ENCODE data around the gene OLA1. TPM values are rescaled to one million over a fixed set of nuclear protein-coding genes. Genes with fewer than 3 reads are reported as not detected.
A peak's percentile ranks its signal among the peaks of the same experiment; 100 is the strongest.
"Not testable (repeated sequence)": the region's sequence is repeated elsewhere in the genome, so short reads cannot be mapped to it uniquely, and the experiment has no call there.

The OLA1 gene
- total RNA-seq, 1 donor from 2014 or later, result 157 TPM

DNA sequence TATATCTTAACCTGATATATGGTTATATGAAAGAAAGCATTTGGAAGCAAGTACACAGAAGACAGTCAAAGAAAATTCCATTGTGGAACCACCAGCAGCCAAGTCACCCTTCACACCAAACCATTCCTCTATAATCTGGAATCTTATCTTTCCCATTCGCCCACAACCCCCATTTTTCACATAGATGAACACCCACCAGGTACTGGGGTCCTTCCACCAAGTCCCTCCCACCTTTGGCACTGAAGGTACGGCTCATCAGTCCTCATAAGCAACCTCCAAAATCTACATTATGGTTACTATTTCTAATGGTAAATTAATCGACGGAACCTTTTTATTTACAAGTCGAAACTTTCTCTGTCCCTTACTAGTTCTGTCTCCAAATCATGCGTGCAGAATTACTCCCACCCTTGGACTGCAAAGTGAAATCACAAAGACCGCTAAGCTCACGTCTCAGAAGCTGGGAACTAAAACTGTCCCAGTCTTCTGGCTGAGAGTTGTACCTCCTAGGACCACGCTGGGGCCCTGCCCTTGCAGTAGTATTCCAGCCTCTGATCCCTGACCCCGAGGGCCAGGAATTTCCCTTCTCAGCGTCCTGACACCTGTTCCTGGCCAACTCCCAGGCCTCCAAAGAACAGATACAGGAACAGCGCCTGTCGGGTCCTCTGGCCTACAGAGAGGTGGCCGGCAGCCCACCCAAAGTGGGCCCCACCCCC lies 702 bp downstream of the OLA1 start:
- H3K36me3 ChIP-seq (ENCODE audit: control insufficient read depth, insufficient read depth, low read length), result no peaks in the 10 kb centered on the region
- TF ChIP-seq, protein P1, sequence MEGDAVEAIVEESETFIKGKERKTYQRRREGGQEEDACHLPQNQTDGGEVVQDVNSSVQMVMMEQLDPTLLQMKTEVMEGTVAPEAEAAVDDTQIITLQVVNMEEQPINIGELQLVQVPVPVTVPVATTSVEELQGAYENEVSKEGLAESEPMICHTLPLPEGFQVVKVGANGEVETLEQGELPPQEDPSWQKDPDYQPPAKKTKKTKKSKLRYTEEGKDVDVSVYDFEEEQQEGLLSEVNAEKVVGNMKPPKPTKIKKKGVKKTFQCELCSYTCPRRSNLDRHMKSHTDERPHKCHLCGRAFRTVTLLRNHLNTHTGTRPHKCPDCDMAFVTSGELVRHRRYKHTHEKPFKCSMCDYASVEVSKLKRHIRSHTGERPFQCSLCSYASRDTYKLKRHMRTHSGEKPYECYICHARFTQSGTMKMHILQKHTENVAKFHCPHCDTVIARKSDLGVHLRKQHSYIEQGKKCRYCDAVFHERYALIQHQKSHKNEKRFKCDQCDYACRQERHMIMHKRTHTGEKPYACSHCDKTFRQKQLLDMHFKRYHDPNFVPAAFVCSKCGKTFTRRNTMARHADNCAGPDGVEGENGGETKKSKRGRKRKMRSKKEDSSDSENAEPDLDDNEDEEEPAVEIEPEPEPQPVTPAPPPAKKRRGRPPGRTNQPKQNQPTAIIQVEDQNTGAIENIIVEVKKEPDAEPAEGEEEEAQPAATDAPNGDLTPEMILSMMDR (IDR thresholded peaks at IDR 0.05; ENCODE audit: insufficient read depth, low read length, poor library complexity, severe bottlenecking), result no peak
- H3K27me3 ChIP-seq (ENCODE audit: control insufficient read depth, insufficient read depth, low read length), result no peaks in the 10 kb centered on the region
- peak overlapping the region; percentile 85 for H3K4me3 ChIP-seq (ENCODE audit: low read depth, low read length)
- no peak for DNase-seq (ENCODE audit: low read depth)

DNA sequence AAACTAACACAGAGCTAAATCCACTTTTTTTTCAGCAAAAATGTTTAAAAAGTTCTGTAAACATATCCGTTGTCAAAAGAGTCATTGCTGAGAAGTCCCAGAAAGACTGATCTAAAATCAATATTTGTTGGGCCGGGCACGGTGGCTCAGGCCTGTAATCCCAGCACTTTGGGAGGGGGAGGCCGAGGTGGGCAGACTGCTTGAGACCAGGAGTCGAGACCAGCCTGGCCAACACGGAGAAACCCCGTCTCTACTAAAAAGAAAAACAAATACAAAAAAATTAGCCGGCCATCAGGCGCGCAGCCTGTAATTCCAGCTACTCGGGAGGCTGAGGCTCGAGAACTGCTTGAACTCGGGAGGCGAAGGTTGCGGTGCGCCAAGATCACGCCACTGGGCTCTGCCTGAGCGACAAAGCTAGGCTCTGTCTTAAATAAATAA lies 1.4 kb downstream of the OLA1 start:
- H3K4me3 ChIP-seq (ENCODE audit: low read depth, low read length), result peak overlapping the region; percentile 85
- DNase-seq (ENCODE audit: low read depth), result no peak
- no peaks in the 10 kb centered on the region for H3K36me3 ChIP-seq (ENCODE audit: control insufficient read depth, insufficient read depth, low read length)
- TF ChIP-seq, protein P1 (IDR thresholded peaks at IDR 0.05; ENCODE audit: insufficient read depth, low read length, poor library complexity, severe bottlenecking), result no peak
- no peaks in the 10 kb centered on the region for H3K27me3 ChIP-seq (ENCODE audit: control insufficient read depth, insufficient read depth, low read length)

DNA sequence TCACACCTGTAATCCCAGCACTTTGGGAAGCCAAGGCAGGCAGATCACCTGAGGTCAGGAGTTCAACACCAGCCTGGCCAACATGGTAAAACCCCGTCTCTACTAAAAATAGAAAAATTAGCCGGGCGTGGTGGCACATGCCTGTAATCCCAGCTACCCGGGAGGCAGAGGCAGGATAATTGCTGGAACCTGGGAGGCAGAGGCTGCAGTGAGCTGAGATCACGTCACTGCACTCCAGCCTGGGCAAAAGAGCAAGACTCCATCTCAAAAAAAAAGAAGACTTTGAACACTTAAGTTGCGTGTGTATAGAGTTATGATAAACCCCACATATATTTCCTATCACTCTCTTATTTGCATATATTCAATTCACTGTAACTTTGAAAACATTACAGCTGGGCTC lies 2.7 kb downstream of the OLA1 start:
- not testable (repeated sequence) for H3K4me3 ChIP-seq (ENCODE audit: low read depth, low read length); DNase-seq (ENCODE audit: low read depth); H3K27me3 ChIP-seq (ENCODE audit: control insufficient read depth, insufficient read depth, low read length); H3K36me3 ChIP-seq (ENCODE audit: control insufficient read depth, insufficient read depth, low read length)

DNA sequence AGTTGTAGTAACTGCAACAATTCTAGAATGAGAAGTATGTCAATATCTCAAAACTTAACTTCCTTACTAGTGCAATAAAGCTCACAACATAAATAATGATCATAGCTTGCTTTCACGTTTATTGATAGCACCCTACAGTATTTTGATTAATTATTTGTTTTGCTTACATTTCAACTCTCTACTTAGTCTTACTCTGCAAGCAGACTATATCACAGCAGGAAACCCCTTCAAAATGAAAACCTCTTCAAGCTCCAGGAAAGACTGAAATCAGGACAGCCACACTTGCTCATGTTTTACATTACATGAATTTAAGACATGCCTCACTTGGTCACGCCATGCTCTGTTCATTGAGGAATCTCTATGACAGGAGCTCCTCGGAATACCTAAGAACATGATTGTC lies 3.3 kb downstream of the OLA1 start:
- TF ChIP-seq, protein P1 (IDR thresholded peaks at IDR 0.05; ENCODE audit: insufficient read depth, low read length, poor library complexity, severe bottlenecking), result no peak
- Histone ChIP-seq H3K27me3 (ENCODE audit: control insufficient read depth, insufficient read depth, low read length) (no peaks in the 10 kb centered on the region), H3K36me3 (ENCODE audit: control insufficient read depth, insufficient read depth, low read length) (no peaks in the 10 kb centered on the region), H3K4me3 (ENCODE audit: low read depth, low read length) (no peak overlapping the region)
- DNase-seq (ENCODE audit: low read depth), result no peak

DNA sequence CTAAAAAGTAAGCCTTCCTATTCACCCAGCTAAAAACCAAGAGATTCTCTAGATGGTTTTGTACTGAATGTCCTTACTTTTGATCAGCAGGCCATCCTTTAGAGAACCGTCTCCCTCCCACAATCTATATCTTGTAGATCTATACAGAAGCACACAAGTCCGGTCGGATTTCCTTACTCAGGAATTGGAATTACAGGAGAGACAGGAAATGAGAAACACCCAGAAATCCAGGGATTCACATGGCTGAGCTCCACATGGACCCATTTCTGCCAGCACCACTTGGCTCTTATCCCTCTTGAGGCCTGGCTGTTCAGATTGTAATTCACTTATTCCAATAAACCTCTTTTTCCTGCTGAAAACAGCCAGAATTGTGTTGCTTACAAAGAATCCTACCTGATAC lies 4.5 kb downstream of the OLA1 start:
- no peak for DNase-seq (ENCODE audit: low read depth)
- Histone ChIP-seq H3K4me3 (ENCODE audit: low read depth, low read length) (no peak overlapping the region), H3K36me3 (ENCODE audit: control insufficient read depth, insufficient read depth, low read length) (no peaks in the 10 kb centered on the region), H3K27me3 (ENCODE audit: control insufficient read depth, insufficient read depth, low read length) (no peaks in the 10 kb centered on the region)
- TF ChIP-seq, protein P1 (IDR thresholded peaks at IDR 0.05; ENCODE audit: insufficient read depth, low read length, poor library complexity, severe bottlenecking), result no peak

DNA sequence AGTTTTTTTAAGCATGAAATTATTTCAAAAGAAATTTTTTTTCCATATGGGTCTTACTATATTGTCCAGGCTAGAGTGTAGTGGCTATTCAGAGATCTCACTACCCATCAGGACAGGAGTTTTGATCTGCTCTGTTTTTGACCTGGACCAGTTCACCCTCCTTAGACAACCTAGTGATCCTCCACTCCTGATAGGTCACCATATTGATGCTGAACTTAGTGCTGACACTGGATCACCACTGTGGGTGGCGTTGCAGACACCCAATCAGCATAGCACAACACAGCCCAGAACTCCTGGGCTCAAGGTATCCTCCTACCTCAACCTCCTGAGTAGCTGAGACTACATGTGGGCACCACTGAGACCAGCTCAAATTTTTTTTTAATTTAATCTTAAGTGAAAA lies 8.2 kb downstream of the OLA1 start:
- no peak for DNase-seq (ENCODE audit: low read depth)
- H3K36me3 ChIP-seq (ENCODE audit: control insufficient read depth, insufficient read depth, low read length), result no peaks in the 10 kb centered on the region
- H3K4me3 ChIP-seq (ENCODE audit: low read depth, low read length), result no peak overlapping the region
- TF ChIP-seq, protein P1 (IDR thresholded peaks at IDR 0.05; ENCODE audit: insufficient read depth, low read length, poor library complexity, severe bottlenecking), result no peak
- H3K27me3 ChIP-seq (ENCODE audit: control insufficient read depth, insufficient read depth, low read length), result no peaks in the 10 kb centered on the region

Measured in kidney epithelial cell (primary cell).